DND-41 (cell line): Measurements from ENCODE around the gene CD207.

Experiments
- ATAC-seq: fragments of 200-7000 bp; cut with Tn5 transposase; 3 replicates; pipeline ENCODE4 v1.9.1; 2021; ENCODE audit warnings: low read depth; ENCODE audit not compliant: insufficient read depth
- DNase-seq: peaks from one replicate; pipeline ENCODE4 v3.0.0-alpha.2; 2020
- H2AFZ ChIP-seq: 2 replicates; pipeline ENCODE4 v1.6.0; 2012; ENCODE audit warnings: low read depth, low read length
- H3K27ac ChIP-seq: 2 replicates; pipeline ENCODE4 v1.5.1; 2012; ENCODE audit warnings: low read length, inconsistent platforms
- H3K27me3 ChIP-seq: fragments of 200-600 bp; sonication (generic); 2 replicates; pipeline ENCODE4 v1.6.0; 2012; ENCODE audit warnings: low read length, mild to moderate bottlenecking, inconsistent platforms; ENCODE audit not compliant: insufficient read depth, poor library complexity
- H3K36me3 ChIP-seq: 2 replicates; pipeline ENCODE4 v1.5.1; 2012; ENCODE audit warnings: low read length, inconsistent platforms; ENCODE audit not compliant: insufficient read depth
- H3K4me1 ChIP-seq: 2 replicates; pipeline ENCODE4 v1.5.1; 2012; ENCODE audit warnings: mild to moderate bottlenecking, low read length; ENCODE audit not compliant: insufficient read depth
- H3K4me2 ChIP-seq: 2 replicates; pipeline ENCODE4 v1.6.0; 2012; ENCODE audit warnings: mild to moderate bottlenecking, moderate library complexity, low read length, inconsistent platforms; ENCODE audit not compliant: insufficient read depth
- H3K4me3 ChIP-seq, 2 experiments: fragments of 200-600 bp in 1 of 2; shearing (Covaris generic) in 1 of 2; 2 replicates each; pipeline ENCODE4 v1.5.1; 2012 to 2016; ENCODE audit warnings: inconsistent platforms in 2 of 2, low read length in 2 of 2, mild to moderate bottlenecking in 2 of 2, low read depth in 1 of 2, moderate library complexity in 1 of 2
- H3K79me2 ChIP-seq: 2 replicates; pipeline ENCODE4 v1.6.0; 2012; ENCODE audit warnings: low read length, inconsistent platforms; ENCODE audit not compliant: insufficient read depth
- H3K9ac ChIP-seq: 2 replicates; pipeline ENCODE4 v1.6.0; 2012; ENCODE audit warnings: low read depth, mild to moderate bottlenecking, inconsistent platforms, low read length, moderate library complexity
- H3K9me3 ChIP-seq: 2 replicates; pipeline ENCODE4 v1.5.1; 2012; ENCODE audit warnings: low read length, moderate library complexity, mild to moderate bottlenecking, inconsistent platforms; ENCODE audit not compliant: insufficient read depth, severe bottlenecking
- H4K20me1 ChIP-seq: 2 replicates; pipeline ENCODE4 v1.6.0; 2012; ENCODE audit warnings: low read length; ENCODE audit not compliant: insufficient read depth
- EZH2 ChIP-seq: IDR thresholded peaks from 3 replicates; pipeline ENCODE4 v1.6.1; 2012; ENCODE audit warnings: borderline replicate concordance, low read depth, mild to moderate bottlenecking, moderate library complexity, low read length, inconsistent platforms; ENCODE audit not compliant: severe bottlenecking
- TF ChIP-seq, protein P1 (sequence below): IDR thresholded peaks from 2 replicates; pipeline ENCODE4 v1.5.1; 2012; ENCODE audit warnings: borderline replicate concordance, low read length, moderate library complexity, mild to moderate bottlenecking; ENCODE audit not compliant: poor library complexity, severe bottlenecking; ENCODE audit errors: extremely low read depth

CD207 gene

DNA sequence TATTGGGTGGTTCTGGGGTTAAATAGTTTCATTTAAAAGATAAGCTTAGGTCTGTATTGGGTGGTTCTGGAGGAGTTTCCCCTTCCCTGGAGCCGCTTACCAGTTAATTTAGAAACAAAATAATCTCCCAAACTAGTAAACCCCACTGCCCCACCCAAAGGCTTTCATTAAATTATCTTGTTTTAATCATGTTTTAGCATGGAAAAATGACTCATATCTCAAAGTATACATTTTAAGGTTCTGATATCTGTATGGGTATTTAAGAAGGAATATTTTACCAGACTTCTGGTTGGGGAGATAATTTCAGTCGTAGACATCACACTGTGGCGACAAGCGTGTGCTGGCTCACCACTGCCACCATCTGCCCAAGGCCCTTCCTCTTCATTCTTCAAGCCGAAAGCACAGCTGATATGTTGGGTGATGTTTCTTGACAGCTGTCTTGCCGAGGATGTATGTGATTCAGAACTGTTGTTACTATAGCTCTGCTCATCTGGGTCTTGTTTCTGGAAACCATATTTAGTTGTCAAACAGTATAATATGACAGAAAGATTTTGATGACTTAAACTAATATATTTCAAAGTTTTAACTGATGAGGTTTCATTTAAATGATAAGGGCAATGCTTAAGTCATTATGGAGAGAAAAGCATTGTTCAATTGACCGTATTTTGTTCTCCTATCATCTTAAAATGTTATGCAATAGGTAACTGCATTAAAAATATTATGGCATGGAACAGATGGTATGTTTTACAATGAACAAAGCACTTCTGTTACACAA lies 50.3 kb downstream of the CD207 start:
- Histone ChIP-seq H3K9me3 (no peaks in the 10 kb centered on the region), H3K4me1 (no peaks in the 10 kb centered on the region), H2AFZ (no peak overlapping the region), H3K27ac (no peak overlapping the region), H3K36me3 (no peaks in the 10 kb centered on the region), H3K9ac (no peak overlapping the region), H3K4me2 (no peak overlapping the region), H3K4me3 (no peak overlapping the region), H4K20me1 (no peaks in the 10 kb centered on the region), H3K79me2 (no peaks in the 10 kb centered on the region), H3K27me3 (peaks cover 11% of the 10 kb centered on the region)
- ATAC-seq (peak; percentile 56; the same call in 2 of the 3 replicates), DNase-seq (peak; percentile 19)
- TF ChIP-seq, protein P1, sequence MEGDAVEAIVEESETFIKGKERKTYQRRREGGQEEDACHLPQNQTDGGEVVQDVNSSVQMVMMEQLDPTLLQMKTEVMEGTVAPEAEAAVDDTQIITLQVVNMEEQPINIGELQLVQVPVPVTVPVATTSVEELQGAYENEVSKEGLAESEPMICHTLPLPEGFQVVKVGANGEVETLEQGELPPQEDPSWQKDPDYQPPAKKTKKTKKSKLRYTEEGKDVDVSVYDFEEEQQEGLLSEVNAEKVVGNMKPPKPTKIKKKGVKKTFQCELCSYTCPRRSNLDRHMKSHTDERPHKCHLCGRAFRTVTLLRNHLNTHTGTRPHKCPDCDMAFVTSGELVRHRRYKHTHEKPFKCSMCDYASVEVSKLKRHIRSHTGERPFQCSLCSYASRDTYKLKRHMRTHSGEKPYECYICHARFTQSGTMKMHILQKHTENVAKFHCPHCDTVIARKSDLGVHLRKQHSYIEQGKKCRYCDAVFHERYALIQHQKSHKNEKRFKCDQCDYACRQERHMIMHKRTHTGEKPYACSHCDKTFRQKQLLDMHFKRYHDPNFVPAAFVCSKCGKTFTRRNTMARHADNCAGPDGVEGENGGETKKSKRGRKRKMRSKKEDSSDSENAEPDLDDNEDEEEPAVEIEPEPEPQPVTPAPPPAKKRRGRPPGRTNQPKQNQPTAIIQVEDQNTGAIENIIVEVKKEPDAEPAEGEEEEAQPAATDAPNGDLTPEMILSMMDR = peak; percentile 51
- no peak for TF ChIP-seq EZH2

DNA sequence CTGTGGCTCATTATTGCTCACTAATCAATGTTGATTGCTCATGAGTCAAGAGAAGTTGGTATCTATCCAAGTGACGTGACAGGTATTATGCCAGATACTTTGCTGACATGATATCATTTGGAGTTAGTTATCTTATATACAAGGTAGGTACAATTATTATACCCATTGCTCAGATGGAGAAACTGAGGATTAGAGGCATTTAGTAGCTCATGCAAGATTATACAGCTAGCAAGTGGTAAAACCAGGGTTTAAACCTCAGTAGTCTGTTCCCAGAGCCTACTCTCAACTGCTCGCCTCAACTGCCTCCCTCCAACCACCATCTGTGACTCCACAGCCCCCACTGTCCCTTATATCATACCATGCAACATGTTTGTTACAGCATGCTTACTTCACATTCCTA lies 51.3 kb downstream of the CD207 start:
- Histone ChIP-seq H3K4me1 (no peaks in the 10 kb centered on the region), H3K27me3 (peaks cover 12% of the 10 kb centered on the region), H3K79me2 (no peaks in the 10 kb centered on the region), H3K4me2 (no peak overlapping the region), H4K20me1 (no peaks in the 10 kb centered on the region), H2AFZ (no peak overlapping the region), H3K9me3 (no peaks in the 10 kb centered on the region), H3K27ac (no peak overlapping the region), H3K36me3 (no peaks in the 10 kb centered on the region), H3K4me3 (no peak overlapping the region), H3K9ac (no peak overlapping the region)
- ATAC-seq (no peak), DNase-seq (no peak)
- TF ChIP-seq, protein P1 = no peak
- TF ChIP-seq EZH2 = no peak
